Neuronal stem cell (in vitro differentiated cells): Measurements from ENCODE around the gene CLEC10A.

ENCODE experiments used
- DNase-seq: peaks from one replicate; pipeline ENCODE4 v3.0.0-alpha.2; 2013; ENCODE audit warnings: low spot score
- H2AFZ ChIP-seq: one replicate; pipeline ENCODE4 v1.6.1; 2013; ENCODE audit warnings: mild to moderate bottlenecking, low read length, inconsistent platforms
- H2AK5ac ChIP-seq: 2 replicates; pipeline ENCODE4 v1.6.1; 2013; ENCODE audit warnings: low read depth, mild to moderate bottlenecking, inconsistent platforms, low read length, moderate library complexity, mixed read lengths
- H2BK120ac ChIP-seq: 2 replicates; pipeline ENCODE4 v1.6.1; 2013; ENCODE audit warnings: low read depth, mild to moderate bottlenecking, inconsistent platforms, low read length, moderate library complexity, mixed read lengths
- H2BK12ac ChIP-seq: one replicate; pipeline ENCODE4 v1.6.1; 2013; ENCODE audit warnings: low read length, inconsistent platforms
- H2BK15ac ChIP-seq: 2 replicates; pipeline ENCODE4 v1.6.1; 2013; ENCODE audit warnings: mild to moderate bottlenecking, low read length, inconsistent platforms, mixed read lengths
- H2BK5ac ChIP-seq: one replicate; pipeline ENCODE4 v1.6.1; 2013; ENCODE audit warnings: inconsistent platforms, mild to moderate bottlenecking, low read length, moderate library complexity
- H3K14ac ChIP-seq: one replicate; pipeline ENCODE4 v1.6.1; 2013; ENCODE audit warnings: low read length, inconsistent platforms
- H3K18ac ChIP-seq: 2 replicates; pipeline ENCODE4 v1.6.1; 2013; ENCODE audit warnings: low read length, inconsistent platforms
- H3K23ac ChIP-seq: 2 replicates; pipeline ENCODE4 v1.6.1; 2013; ENCODE audit warnings: low read depth, mild to moderate bottlenecking, mixed read lengths, low read length, inconsistent platforms; ENCODE audit not compliant: poor library complexity
- H3K27ac ChIP-seq: replicated peaks from 3 replicates; pipeline ENCODE4 v1.5.1; 2013; ENCODE audit warnings: low read length, inconsistent platforms
- H3K27me3 ChIP-seq, 3 experiments: 2 replicates each; pipeline ENCODE4 v1.6.1; 2013; ENCODE audit warnings: low read length in 3 of 3, mild to moderate bottlenecking in 2 of 3, inconsistent platforms in 1 of 3, low read depth in 1 of 3, mixed read lengths in 1 of 3, moderate library complexity in 1 of 3; ENCODE audit not compliant: control insufficient read depth in 3 of 3, insufficient read depth in 3 of 3
- H3K36me3 ChIP-seq, 2 donors: replicated peaks in 1 of 2; 2 replicates each; pipeline ENCODE4 v1.6.1; 2013; ENCODE audit warnings: low read length in 2 of 2; ENCODE audit not compliant: control insufficient read depth in 2 of 2, insufficient read depth in 2 of 2
- H3K4ac ChIP-seq: 2 replicates; pipeline ENCODE4 v1.6.1; 2013; ENCODE audit warnings: inconsistent platforms, mild to moderate bottlenecking, low read length, moderate library complexity
- H3K4me1 ChIP-seq, 2 donors: 1 replicate in 1 of 2; 2 replicates in 1 of 2; pipeline ENCODE4 v1.6.1; 2013; ENCODE audit warnings: low read length in 2 of 2, low read depth in 1 of 2; ENCODE audit not compliant: control insufficient read depth in 2 of 2, insufficient read depth in 1 of 2
- H3K4me2 ChIP-seq: one replicate; pipeline ENCODE4 v1.6.1; 2013; ENCODE audit warnings: mild to moderate bottlenecking, low read length, inconsistent platforms; ENCODE audit not compliant: insufficient read depth, poor library complexity, severe bottlenecking
- H3K4me3 ChIP-seq, 2 donors: 2 replicates each; pipeline ENCODE4 v1.5.1; 2013; ENCODE audit warnings: low read length in 2 of 2, mild to moderate bottlenecking in 2 of 2, inconsistent platforms in 1 of 2, moderate library complexity in 1 of 2
- H3K79me1 ChIP-seq: one replicate; pipeline ENCODE4 v1.6.1; 2013; ENCODE audit warnings: low read depth, mild to moderate bottlenecking, inconsistent platforms, low read length, moderate library complexity
- H3K9ac ChIP-seq: one replicate; pipeline ENCODE4 v1.6.1; 2013; ENCODE audit warnings: mild to moderate bottlenecking, low read depth, low read length, inconsistent platforms; ENCODE audit not compliant: poor library complexity
- H3K9me3 ChIP-seq, 2 donors: replicated peaks in 1 of 2; 2 replicates each; pipeline versions ENCODE3 to v1.6.1; 2013; ENCODE audit warnings: low read length in 2 of 2, mild to moderate bottlenecking in 2 of 2, inconsistent platforms in 1 of 2, low read depth in 1 of 2, mixed read lengths in 1 of 2, moderate library complexity in 1 of 2; ENCODE audit not compliant: control insufficient read depth in 2 of 2, insufficient read depth in 1 of 2
- H4K8ac ChIP-seq: one replicate; pipeline ENCODE4 v1.6.1; 2013; ENCODE audit warnings: low read depth, mild to moderate bottlenecking, inconsistent platforms, low read length, moderate library complexity
- H4K91ac ChIP-seq: one replicate; pipeline ENCODE4 v1.6.1; 2013; ENCODE audit warnings: low read length, low read depth, mild to moderate bottlenecking, inconsistent platforms; ENCODE audit not compliant: poor library complexity
- WGBS, 2 donors: extraction: QIAGEN DNeasy Blood & Tissue Kit; methylation state at CpG; one replicate each; pipeline ENCODE4 v1.1.7; 2013; ENCODE audit warnings: missing lambda C conversion rate in 2 of 2, mixed read lengths in 1 of 2; ENCODE audit not compliant: insufficient read length in 2 of 2, insufficient replicate concordance in 1 of 2; ENCODE audit errors: extremely low coverage in 2 of 2; 5-methylcytosine and 5-hydroxymethylcytosine counted together

The CLEC10A gene

GRCh38 chr17:7074931-7075330 is 5.1 kb downstream of the CLEC10A start:
- H3K14ac ChIP-seq, result no peak overlapping the region
- H3K27ac ChIP-seq, result no peak overlapping the region
- H2BK120ac ChIP-seq, result no peak overlapping the region
- no peak for DNase-seq
- H3K79me1 ChIP-seq, result no peaks in the 10 kb centered on the region
- no peak overlapping the region for H3K4me3 ChIP-seq
- H2AK5ac ChIP-seq, result no peak overlapping the region
- H3K9ac ChIP-seq, result no peak overlapping the region
- no peak overlapping the region for H3K4ac ChIP-seq
- no peak overlapping the region for H2BK12ac ChIP-seq
- H3K4me1 ChIP-seq, result no peaks in the 10 kb centered on the region
- no peak overlapping the region for H3K4me2 ChIP-seq
- H2BK15ac ChIP-seq, result no peak overlapping the region
- no CpG with 5 or more reads among the region's 14 CpGs for WGBS, 2 donors
- H4K8ac ChIP-seq, result no peak overlapping the region
- H3K27me3 ChIP-seq, result peaks cover 0 to 24% (median 0%) of the 10 kb centered on the region in 3 experiments
- H3K18ac ChIP-seq, result no peak overlapping the region
- H3K23ac ChIP-seq, result no peak overlapping the region
- H2BK5ac ChIP-seq, result no peak overlapping the region
- H3K9me3 ChIP-seq, result peaks cover 0 to 2% of the 10 kb centered on the region in 2 donors
- no peaks in the 10 kb centered on the region for H3K36me3 ChIP-seq
- no peak overlapping the region for H2AFZ ChIP-seq
- H4K91ac ChIP-seq, result no peak overlapping the region

DNA sequence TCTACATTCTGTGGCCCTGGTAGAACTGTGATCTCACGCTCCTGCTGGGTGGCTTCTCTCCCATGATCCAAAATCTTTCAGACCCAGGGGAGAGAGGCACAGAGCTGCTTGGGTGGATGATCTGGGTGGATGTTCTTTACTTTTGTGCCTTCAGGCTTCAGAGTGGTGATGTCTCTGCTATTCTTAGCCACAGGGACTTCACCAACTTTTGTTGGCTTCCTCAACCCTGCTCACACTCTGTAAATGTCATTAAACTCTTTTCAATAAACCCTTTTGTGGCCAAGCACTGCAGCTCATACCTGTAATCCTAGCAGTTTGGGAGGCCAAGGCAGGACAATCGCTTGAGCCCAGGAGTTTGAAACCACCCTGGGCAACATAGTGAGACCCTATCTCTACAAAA is 7.6 kb downstream of the CLEC10A start:
- Histone ChIP-seq H2BK120ac (no peak overlapping the region), H3K9me3 (peaks cover 2 to 7% of the 10 kb centered on the region in 2 donors), H3K4me3 (no peak overlapping the region), H3K4ac (no peak overlapping the region), H2BK5ac (no peak overlapping the region), H3K14ac (no peak overlapping the region), H3K4me2 (no peak overlapping the region), H4K91ac (no peak overlapping the region), H3K27me3 (peaks cover 0 to 17% (median 0%) of the 10 kb centered on the region in 3 experiments), H2AK5ac (no peak overlapping the region), H2BK12ac (no peak overlapping the region), H3K36me3 (no peaks in the 10 kb centered on the region), H2BK15ac (no peak overlapping the region), H3K23ac (no peak overlapping the region), H3K9ac (no peak overlapping the region), H3K4me1 (no peaks in the 10 kb centered on the region), H3K27ac (no peak overlapping the region), H2AFZ (no peak overlapping the region), H3K79me1 (peaks cover 1% of the 10 kb centered on the region), H4K8ac (no peak overlapping the region), H3K18ac (no peak overlapping the region)
- no peak for DNase-seq
- no CpG with 5 or more reads among the region's 2 CpGs for WGBS, 2 donors

GRCh38 chr17:7070712-7071111 is 9.3 kb downstream of the CLEC10A start:
- Histone ChIP-seq H3K18ac (peak overlapping the region; percentile 69), H3K23ac (peak overlapping the region; percentile 44), H4K8ac (no peak overlapping the region), H2AK5ac (peak overlapping the region; percentile 19), H2BK12ac (no peak overlapping the region), H3K27ac (no peak overlapping the region), H2BK15ac (no peak overlapping the region), H3K9me3 (peaks cover 2 to 9% of the 10 kb centered on the region in 2 donors), H3K4ac (no peak overlapping the region), H2AFZ (no peak overlapping the region), H3K4me3 (peak overlapping the region in 1 of 2 donors; percentile 30), H3K4me2 (no peak overlapping the region), H2BK120ac (no peak overlapping the region), H3K4me1 (no peaks in the 10 kb centered on the region), H3K14ac (peak overlapping the region; percentile 14), H4K91ac (no peak overlapping the region), H3K79me1 (peaks cover 1% of the 10 kb centered on the region), H3K36me3 (no peaks in the 10 kb centered on the region), H3K9ac (no peak overlapping the region), H2BK5ac (no peak overlapping the region), H3K27me3 (peaks cover 0 to 14% (median 0%) of the 10 kb centered on the region in 3 experiments)
- no CpG with 5 or more reads among the region's 3 CpGs for WGBS, 2 donors
- no peak for DNase-seq

DNA sequence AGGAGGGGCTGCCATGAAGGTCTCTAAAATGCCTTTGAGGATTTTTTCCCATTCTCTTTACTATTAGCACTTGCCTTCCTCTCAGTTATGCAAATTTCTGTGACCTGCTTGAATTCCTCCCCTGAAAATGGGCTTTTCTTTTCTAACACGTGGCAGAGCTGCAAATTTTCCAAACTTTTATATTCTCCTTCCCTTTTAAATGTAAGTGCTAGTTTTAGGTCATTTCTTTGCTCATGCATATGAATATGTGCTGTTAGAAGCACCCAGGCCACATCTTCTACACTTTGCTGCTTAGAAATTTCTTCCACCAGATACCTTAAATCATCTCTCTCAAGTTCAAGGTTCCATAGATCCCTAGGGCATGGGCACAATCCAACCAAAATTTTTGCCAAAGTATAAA is 11.8 kb downstream of the CLEC10A start:
- Histone ChIP-seq H2BK12ac (no peak overlapping the region), H3K36me3 (no peaks in the 10 kb centered on the region), H2AK5ac (no peak overlapping the region), H3K27ac (no peak overlapping the region), H3K27me3 (peaks cover 0 to 11% (median 0%) of the 10 kb centered on the region in 3 experiments), H3K23ac (no peak overlapping the region), H2BK15ac (no peak overlapping the region), H4K91ac (no peak overlapping the region), H3K79me1 (peaks cover 1% of the 10 kb centered on the region), H3K18ac (no peak overlapping the region), H3K4me3 (no peak overlapping the region), H4K8ac (no peak overlapping the region), H3K4me1 (peaks cover 4 to 11% of the 10 kb centered on the region in 2 donors), H3K9me3 (peaks cover 4 to 9% of the 10 kb centered on the region in 2 donors), H3K14ac (no peak overlapping the region), H3K9ac (no peak overlapping the region), H2BK5ac (no peak overlapping the region), H2AFZ (no peak overlapping the region), H3K4me2 (no peak overlapping the region), H3K4ac (no peak overlapping the region), H2BK120ac (no peak overlapping the region)
- DNase-seq, result no peak
- WGBS, 2 donors, result no CpG with 5 or more reads among the region's 1 CpG
